Measurements from ENCODE around the gene CDCA7.
"Not testable (repeated sequence)": the region's sequence is repeated elsewhere in the genome, so short reads cannot be mapped to it uniquely, and the experiment has no call there.

Gene CDCA7

GRCh38 chr2:173354582-173355131 is at the start of gene CDCA7:
CDCA7 (plus strand) TSS chr2:173354872; CDS start chr2:173354964, 92 bp downstream.
- Histone ChIP-seq H3K4me3 (ENCODE audit: low read depth, low read length) (peak within 1 kb of the TSS; percentile 93), H3K27ac (ENCODE audit: low read depth, low read length) (peak within 1 kb of the TSS; percentile 39), H3K4me1 (ENCODE audit: control insufficient read depth, insufficient read depth, low read length, unreplicated experiment) (no peaks in the 10 kb centered on the region), H2AFZ (ENCODE audit: low read length, unreplicated experiment) (peak within 1 kb of the TSS; percentile 85), H3K79me2 (ENCODE audit: control insufficient read depth, insufficient read depth, low read length, unreplicated experiment) (peaks cover 21% of the 10 kb centered on the region), H3K27me3 (ENCODE audit: insufficient read depth, low read length) (peaks cover 41% of the 10 kb centered on the region), H3K36me3 (ENCODE audit: insufficient read depth, low read length) (no peaks in the 10 kb centered on the region)

GRCh38 chr2:173305303-173305702 is 49.4 kb upstream of the CDCA7 start:
- Histone ChIP-seq H3K36me3 (ENCODE audit: insufficient read depth, low read length) (no peaks in the 10 kb centered on the region), H3K4me3 (ENCODE audit: low read depth, low read length) (no peak overlapping the region), H2AFZ (ENCODE audit: low read length, unreplicated experiment) (no peak overlapping the region), H3K27ac (ENCODE audit: low read depth, low read length) (no peak overlapping the region), H3K79me2 (ENCODE audit: control insufficient read depth, insufficient read depth, low read length, unreplicated experiment) (no peaks in the 10 kb centered on the region), H3K27me3 (ENCODE audit: insufficient read depth, low read length) (0 out of 2 replicates have a peak, but pooled peaks cover 3% of the 10 kb centered on the region), H3K4me1 (ENCODE audit: control insufficient read depth, insufficient read depth, low read length, unreplicated experiment) (no peaks in the 10 kb centered on the region)

- Histone ChIP-seq H3K4me1 (ENCODE audit: control insufficient read depth, insufficient read depth, low read length, unreplicated experiment) (no peaks in the 10 kb centered on the region), H3K79me2 (ENCODE audit: control insufficient read depth, insufficient read depth, low read length, unreplicated experiment) (no peaks in the 10 kb centered on the region), H3K27me3 (ENCODE audit: insufficient read depth, low read length) (no peaks in the 10 kb centered on the region), H3K36me3 (ENCODE audit: insufficient read depth, low read length) (no peaks in the 10 kb centered on the region), H3K4me3 (ENCODE audit: low read depth, low read length) (no peak overlapping the region), H3K27ac (ENCODE audit: low read depth, low read length) (no peak overlapping the region), H2AFZ (ENCODE audit: low read length, unreplicated experiment) (no peak overlapping the region)
Measured at GRCh38 chr2:173307293-173307692, 47.4 kb upstream of the CDCA7 start.

- H3K4me3 ChIP-seq (ENCODE audit: low read depth, low read length); H3K27ac ChIP-seq (ENCODE audit: low read depth, low read length); H3K27me3 ChIP-seq (ENCODE audit: insufficient read depth, low read length); H3K79me2 ChIP-seq (ENCODE audit: control insufficient read depth, insufficient read depth, low read length, unreplicated experiment); H3K36me3 ChIP-seq (ENCODE audit: insufficient read depth, low read length); H3K4me1 ChIP-seq (ENCODE audit: control insufficient read depth, insufficient read depth, low read length, unreplicated experiment); H2AFZ ChIP-seq (ENCODE audit: low read length, unreplicated experiment): not testable (repeated sequence)
Measured at GRCh38 chr2:173309370-173309769, 45.3 kb upstream of the CDCA7 start.

- no peak overlapping the region for H3K27ac ChIP-seq (ENCODE audit: low read depth, low read length)
- 0 out of 2 replicates have a peak, but pooled peaks cover under 1% of the 10 kb centered on the region for H3K27me3 ChIP-seq (ENCODE audit: insufficient read depth, low read length)
- H3K79me2 ChIP-seq (ENCODE audit: control insufficient read depth, insufficient read depth, low read length, unreplicated experiment) = no peaks in the 10 kb centered on the region
- H3K4me3 ChIP-seq (ENCODE audit: low read depth, low read length) = no peak overlapping the region
- H3K36me3 ChIP-seq (ENCODE audit: insufficient read depth, low read length) = no peaks in the 10 kb centered on the region
- H2AFZ ChIP-seq (ENCODE audit: low read length, unreplicated experiment) = no peak overlapping the region
- no peaks in the 10 kb centered on the region for H3K4me1 ChIP-seq (ENCODE audit: control insufficient read depth, insufficient read depth, low read length, unreplicated experiment)
Measured at GRCh38 chr2:173311844-173312606, 42.6 kb upstream of the CDCA7 start.

GRCh38 chr2:173323371-173323770 is 31.3 kb upstream of the CDCA7 start:
- H3K27me3 ChIP-seq (ENCODE audit: insufficient read depth, low read length) = no peaks in the 10 kb centered on the region; the same call in 1 of the 2 replicates
- no peaks in the 10 kb centered on the region for H3K36me3 ChIP-seq (ENCODE audit: insufficient read depth, low read length)
- H3K4me3 ChIP-seq (ENCODE audit: low read depth, low read length) = no peak overlapping the region
- H3K4me1 ChIP-seq (ENCODE audit: control insufficient read depth, insufficient read depth, low read length, unreplicated experiment) = no peaks in the 10 kb centered on the region
- H3K79me2 ChIP-seq (ENCODE audit: control insufficient read depth, insufficient read depth, low read length, unreplicated experiment) = no peaks in the 10 kb centered on the region
- no peak overlapping the region for H3K27ac ChIP-seq (ENCODE audit: low read depth, low read length)
- H2AFZ ChIP-seq (ENCODE audit: low read length, unreplicated experiment) = no peak overlapping the region

GRCh38 chr2:173326806-173327205 is 27.9 kb upstream of the CDCA7 start:
- H3K36me3 ChIP-seq (ENCODE audit: insufficient read depth, low read length) = no peaks in the 10 kb centered on the region
- H3K4me3 ChIP-seq (ENCODE audit: low read depth, low read length) = no peak overlapping the region
- H3K27ac ChIP-seq (ENCODE audit: low read depth, low read length) = no peak overlapping the region
- H2AFZ ChIP-seq (ENCODE audit: low read length, unreplicated experiment) = no peak overlapping the region
- H3K4me1 ChIP-seq (ENCODE audit: control insufficient read depth, insufficient read depth, low read length, unreplicated experiment) = no peaks in the 10 kb centered on the region
- H3K27me3 ChIP-seq (ENCODE audit: insufficient read depth, low read length) = peaks cover 4% of the 10 kb centered on the region; the same call in 1 of the 2 replicates
- no peaks in the 10 kb centered on the region for H3K79me2 ChIP-seq (ENCODE audit: control insufficient read depth, insufficient read depth, low read length, unreplicated experiment)

GRCh38 chr2:173327421-173327820 is 27.3 kb upstream of the CDCA7 start:
- Histone ChIP-seq H3K27me3 (ENCODE audit: insufficient read depth, low read length) (0 out of 2 replicates have a peak, but pooled peaks cover 4% of the 10 kb centered on the region), H3K27ac (ENCODE audit: low read depth, low read length) (no peak overlapping the region), H3K4me1 (ENCODE audit: control insufficient read depth, insufficient read depth, low read length, unreplicated experiment) (no peaks in the 10 kb centered on the region), H3K79me2 (ENCODE audit: control insufficient read depth, insufficient read depth, low read length, unreplicated experiment) (no peaks in the 10 kb centered on the region), H3K36me3 (ENCODE audit: insufficient read depth, low read length) (no peaks in the 10 kb centered on the region), H2AFZ (ENCODE audit: low read length, unreplicated experiment) (no peak overlapping the region), H3K4me3 (ENCODE audit: low read depth, low read length) (no peak overlapping the region)

GRCh38 chr2:173333003-173333402 is 21.7 kb upstream of the CDCA7 start:
- H2AFZ ChIP-seq (ENCODE audit: low read length, unreplicated experiment); H3K36me3 ChIP-seq (ENCODE audit: insufficient read depth, low read length); H3K4me3 ChIP-seq (ENCODE audit: low read depth, low read length); H3K79me2 ChIP-seq (ENCODE audit: control insufficient read depth, insufficient read depth, low read length, unreplicated experiment); H3K27ac ChIP-seq (ENCODE audit: low read depth, low read length); H3K4me1 ChIP-seq (ENCODE audit: control insufficient read depth, insufficient read depth, low read length, unreplicated experiment): not testable (repeated sequence)
- peaks cover 14% of the 10 kb centered on the region for H3K27me3 ChIP-seq (ENCODE audit: insufficient read depth, low read length)

- no peaks in the 10 kb centered on the region for H3K79me2 ChIP-seq (ENCODE audit: control insufficient read depth, insufficient read depth, low read length, unreplicated experiment)
- H3K4me1 ChIP-seq (ENCODE audit: control insufficient read depth, insufficient read depth, low read length, unreplicated experiment) = no peaks in the 10 kb centered on the region
- peaks cover 13% of the 10 kb centered on the region for H3K27me3 ChIP-seq (ENCODE audit: insufficient read depth, low read length)
- H3K36me3 ChIP-seq (ENCODE audit: insufficient read depth, low read length) = no peaks in the 10 kb centered on the region
- H2AFZ ChIP-seq (ENCODE audit: low read length, unreplicated experiment) = no peak overlapping the region
- no peak overlapping the region for H3K27ac ChIP-seq (ENCODE audit: low read depth, low read length)
- no peak overlapping the region for H3K4me3 ChIP-seq (ENCODE audit: low read depth, low read length)
Measured at GRCh38 chr2:173339807-173340206, 14.9 kb upstream of the CDCA7 start.

- no peaks in the 10 kb centered on the region for H3K79me2 ChIP-seq (ENCODE audit: control insufficient read depth, insufficient read depth, low read length, unreplicated experiment)
- H3K27me3 ChIP-seq (ENCODE audit: insufficient read depth, low read length) = no peaks in the 10 kb centered on the region
- no peak overlapping the region for H2AFZ ChIP-seq (ENCODE audit: low read length, unreplicated experiment)
- no peaks in the 10 kb centered on the region for H3K4me1 ChIP-seq (ENCODE audit: control insufficient read depth, insufficient read depth, low read length, unreplicated experiment)
- no peak overlapping the region for H3K4me3 ChIP-seq (ENCODE audit: low read depth, low read length)
- no peaks in the 10 kb centered on the region for H3K36me3 ChIP-seq (ENCODE audit: insufficient read depth, low read length)
- no peak overlapping the region for H3K27ac ChIP-seq (ENCODE audit: low read depth, low read length)
Measured at GRCh38 chr2:173343921-173344320, 10.8 kb upstream of the CDCA7 start.

Measured in ACC112 (cell line).